Body of pancreas (tissue), 4 donors: ENCODE results near the gene E2F2. TPM values are rescaled to one million over a fixed set of nuclear protein-coding genes. Genes with fewer than 3 reads are reported as not detected.

Experiments used
- ATAC-seq: fragments of 150-250 bp; one replicate; pipeline ENCODE4 v1.9.1; 2016
- DNase-seq, 4 donors: peaks; one replicate each; pipeline ENCODE4 v3.0.0-alpha.2; 2019
- H3K27ac ChIP-seq, 4 donors: fragments of 200-600 bp; sonication (generic); 1 replicate in 3 of 4; 2 replicates in 1 of 4; pipeline versions ENCODE4 v1.5.1 to v1.6.1; 2016 to 2019; ENCODE audit warnings: mild to moderate bottlenecking in 1 of 4, mixed read lengths in 1 of 4, moderate library complexity in 1 of 4
- H3K27me3 ChIP-seq, 2 donors: fragments of 200-600 bp; sonication (generic); one replicate each; pipeline ENCODE4 v1.6.0; 2016; ENCODE audit warnings: mild to moderate bottlenecking in 1 of 2
- H3K36me3 ChIP-seq, 2 donors: fragments of 200-600 bp; sonication (generic); replicated peaks in 1 of 2; 2 replicates each; pipeline ENCODE4 v1.5.1; 2016; ENCODE audit warnings: low read depth in 2 of 2; ENCODE audit not compliant: insufficient read depth in 1 of 2
- H3K4me1 ChIP-seq: fragments of 200-600 bp; sonication (generic); one replicate; pipeline ENCODE4 v1.6.0; 2016
- H3K4me3 ChIP-seq, 2 donors: fragments of 200-600 bp; sonication (generic); 1 replicate in 1 of 2; 2 replicates in 1 of 2; pipeline ENCODE4 v1.5.1; 2016 to 2019
- H3K9me3 ChIP-seq, 3 donors: fragments of 200-600 bp; sonication (generic); 1 replicate in 2 of 3; 2 replicates in 1 of 3; pipeline ENCODE4 v1.5.1; 2016
- CTCF ChIP-seq, 7 experiments: fragments of 450-650 bp in 4 of 7; fragments of 200-600 bp in 3 of 7; sonication (generic) in 3 of 7; IDR thresholded peaks; one replicate each; pipeline ENCODE4 v1.5.1; 2016 to 2019; ENCODE audit warnings: antibody characterized with exemption in 7 of 7
- POLR2A ChIP-seq, 3 donors: fragments of 450-650 bp; IDR thresholded peaks; one replicate each; pipeline ENCODE4 v1.6.1; 2016; ENCODE audit warnings: antibody characterized with exemption in 3 of 3, mild to moderate bottlenecking in 2 of 3
- WGBS, 2 donors: methylation state at CpG; one replicate each; pipeline ENCODE4 v1.1.5; 2017; 5-methylcytosine and 5-hydroxymethylcytosine counted together
- intact Hi-C: fragments of 100-400 bp; cut with DNase I; formaldehyde crosslinking; loops from one replicate; pipeline ENCODE4 v1.15.1; 2023
- total RNA-seq, 2 donors: library from RNA; depleted of rRNA; stranded (reverse); fragments of >200 nt; gene quantifications; one replicate each; pipeline ENCODE4 v1.1.0, GENCODE V29; 2016

Gene E2F2
- total RNA-seq, 2 donors from 2014 or later, result under 0.01 TPM; not detected in 1

- no peak overlapping the region for H3K4me3 ChIP-seq
- no peaks in the 10 kb centered on the region for H3K27me3 ChIP-seq
- intact Hi-C loops, result no loop called here
- peaks cover 14% of the 10 kb centered on the region for H3K4me1 ChIP-seq
- H3K9me3 ChIP-seq, result no peaks in the 10 kb centered on the region
- TF ChIP-seq POLR2A (IDR thresholded peaks at IDR 0.05) (no peak), CTCF (IDR thresholded peaks at IDR 0.05) (no peak)
- H3K36me3 ChIP-seq, result no peaks in the 10 kb centered on the region
- DNase-seq, result no peak
- H3K27ac ChIP-seq, result no peak overlapping the region
- 64 to 78% methylated on average over 3 of the region's 3 CpGs for WGBS, 2 donors
- no peak for ATAC-seq
Observed at GRCh38 chr1:23571465-23571864, 40.4 kb upstream of the E2F2 start.

- TF ChIP-seq CTCF (IDR thresholded peaks at IDR 0.05), result no peak
- intact Hi-C loops, result no loop called here
- 88 to 92% methylated on average over 4 of the region's 4 CpGs for WGBS, 2 donors
Observed at GRCh38 chr1:23570001-23570691, 39.1 kb upstream of the E2F2 start.

GRCh38 chr1:23568608-23569383, 37.8 kb upstream of the E2F2 start:
- ATAC-seq (peak; percentile 43), DNase-seq (no peak)
- H3K4me3 ChIP-seq, result peak overlapping the region in 1 of 2 donors; percentile 8
- TF ChIP-seq POLR2A (IDR thresholded peaks at IDR 0.05) (peak in 1 of 3 donors; percentile 12), CTCF (IDR thresholded peaks at IDR 0.05) (no peak)
- H3K9me3 ChIP-seq, result no peaks in the 10 kb centered on the region
- H3K27ac ChIP-seq, result peak overlapping the region in 3 of 4 donors; percentile 33 to 62 (median 40)
- no peaks in the 10 kb centered on the region for H3K27me3 ChIP-seq
- peaks cover 18% of the 10 kb centered on the region for H3K4me1 ChIP-seq
- no peaks in the 10 kb centered on the region for H3K36me3 ChIP-seq
- intact Hi-C loops, result no loop called here
- WGBS, 2 donors, result 46 to 48% methylated on average over 16 of the region's 16 CpGs

More at GRCh38 chr1:23570001-23570691, 39.1 kb upstream of the E2F2 start:
- peaks cover 14% of the 10 kb centered on the region for H3K4me1 ChIP-seq
- H3K9me3 ChIP-seq, result no peaks in the 10 kb centered on the region
- H3K36me3 ChIP-seq, result no peaks in the 10 kb centered on the region
- ATAC-seq (no peak), DNase-seq (no peak)
- no peaks in the 10 kb centered on the region for H3K27me3 ChIP-seq
- no peak overlapping the region for H3K27ac ChIP-seq
- no peak overlapping the region for H3K4me3 ChIP-seq

DNA sequence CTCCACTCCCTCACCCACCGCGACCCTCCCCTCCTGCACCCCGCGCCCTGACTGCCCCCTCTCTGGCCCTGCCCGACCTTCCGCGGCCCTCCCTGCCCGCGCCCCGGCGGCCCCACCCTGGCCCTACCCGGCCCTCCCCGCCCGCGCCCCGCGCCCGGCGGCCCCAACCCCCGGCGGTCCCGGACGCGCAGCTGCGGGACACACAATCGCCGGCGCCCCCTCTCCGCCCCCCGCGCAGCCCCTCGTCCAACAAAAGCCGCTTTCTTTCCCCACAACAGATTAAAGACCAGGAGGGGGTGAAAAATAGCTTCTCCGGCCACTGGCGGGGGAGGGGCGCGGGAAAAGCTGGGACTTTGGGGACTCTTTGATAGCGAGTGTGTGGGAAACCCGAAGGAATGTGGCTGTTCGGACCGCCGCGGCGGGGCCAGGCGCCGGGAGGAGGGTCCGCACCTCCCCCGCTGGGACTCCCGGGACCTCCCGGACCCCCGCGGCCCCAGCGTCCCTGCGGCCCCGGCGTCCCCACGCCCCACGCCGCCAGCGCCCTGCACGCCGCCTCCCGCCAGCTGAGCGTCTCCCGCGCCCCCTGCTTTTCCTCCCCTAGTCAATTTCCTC, 37.1 kb upstream of the E2F2 start:
- DNase-seq (peak in 2 of 4 donors; percentile 36 to 40), ATAC-seq (peak; percentile 58)
- no peaks in the 10 kb centered on the region for H3K36me3 ChIP-seq
- no peak for TF ChIP-seq CTCF (IDR thresholded peaks at IDR 0.05)
- TF ChIP-seq POLR2A (IDR thresholded peaks at IDR 0.05), result no peak
- 0 to 1% methylated on average over 23 to 62 of the region's 66 CpGs for WGBS, 2 donors
- H3K27me3 ChIP-seq, result no peaks in the 10 kb centered on the region
- intact Hi-C loops, result no loop called here
- no peaks in the 10 kb centered on the region for H3K9me3 ChIP-seq
- H3K4me3 ChIP-seq, result peak overlapping the region in 1 of 2 donors; percentile 8
- peak overlapping the region in 3 of 4 donors; percentile 33 to 62 (median 40) for H3K27ac ChIP-seq
- peaks cover 25% of the 10 kb centered on the region for H3K4me1 ChIP-seq
